GM21529 (cell line): ENCODE results near the gene LYPD4.
"Not testable (repeated sequence)": the region's sequence is repeated elsewhere in the genome, so short reads cannot be mapped to it uniquely, and the experiment has no call there.

Experiments used
- ATAC-seq: cut with Tn5 transposase; IDR thresholded peaks from one replicate; pipeline ENCODE4 v1.9.1; 2021; ENCODE audit not compliant: unreplicated experiment

LYPD4 gene

GRCh38 chr19:41875973-41876372 is 31.5 kb upstream of the LYPD4 start:
- ATAC-seq: not testable (repeated sequence)

GRCh38 chr19:41872775-41873647 is 28.5 kb upstream of the LYPD4 start:
- no peak for ATAC-seq

- ATAC-seq: no peak
Observed at GRCh38 chr19:41872384-41872774, 27.9 kb upstream of the LYPD4 start.

- peak; percentile 60 for ATAC-seq
Observed at GRCh38 chr19:41871573-41872383, 27.3 kb upstream of the LYPD4 start.

GRCh38 chr19:41870401-41870873 is 26.0 kb upstream of the LYPD4 start:
- no peak for ATAC-seq

GRCh38 chr19:41869374-41869955 is 25.0 kb upstream of the LYPD4 start:
- no peak for ATAC-seq

- no peak for ATAC-seq
Observed at GRCh38 chr19:41868989-41869300, 24.5 kb upstream of the LYPD4 start.

- no peak for ATAC-seq
Observed at GRCh38 chr19:41868120-41868988, 23.9 kb upstream of the LYPD4 start.

GRCh38 chr19:41866284-41866683 is 21.8 kb upstream of the LYPD4 start:
- no peak for ATAC-seq

- ATAC-seq: no peak
Observed at GRCh38 chr19:41864374-41864773, 19.9 kb upstream of the LYPD4 start.

- ATAC-seq: no peak
Observed at GRCh38 chr19:41863209-41863931, 18.9 kb upstream of the LYPD4 start.

- no peak for ATAC-seq
Observed at GRCh38 chr19:41862445-41862986, 18.0 kb upstream of the LYPD4 start.

- no peak for ATAC-seq
Observed at GRCh38 chr19:41861846-41862245, 17.4 kb upstream of the LYPD4 start.

- no peak for ATAC-seq
Observed at GRCh38 chr19:41861116-41861768, 16.8 kb upstream of the LYPD4 start.

- ATAC-seq: no peak
Observed at GRCh38 chr19:41860419-41861115, 16.1 kb upstream of the LYPD4 start.

GRCh38 chr19:41859618-41860418 is 15.3 kb upstream of the LYPD4 start, which contains the start of gene RPS19:
Gene RPS19, plus strand, starts transcription at chr19:41860255. Its CDS starts 520 bp downstream, at chr19:41860775.
- peak; percentile 70 for ATAC-seq

GRCh38 chr19:41859213-41859617 is 14.7 kb upstream of the LYPD4 start:
- ATAC-seq: no peak

- no peak for ATAC-seq
Observed at GRCh38 chr19:41853768-41854167, 9.3 kb upstream of the LYPD4 start.
